PC-3 (cell line): Measurements from ENCODE around the gene NLRP10. TPM values are rescaled to one million over a fixed set of nuclear protein-coding genes. Genes with fewer than 3 reads are reported as not detected.

ENCODE experiments used
- ATAC-seq: fragments of 200-7000 bp; cut with Tn5 transposase; 2 replicates; pipeline ENCODE4 v1.9.1; 2020; ENCODE audit warnings: mild to moderate bottlenecking, moderate library complexity
- BruUV-seq: library from RNA; stranded (reverse); fragments of 400-500 nt; replicated peaks from 2 replicates; lab custom pipeline; 2021; lab: Mats Ljungman, UMichigan
- CTCF ChIA-PET: fragments of 300-600 bp; sonication (Branson Sonifier 250); formaldehyde crosslinking; loops from one replicate; lab custom pipeline; 2022; ENCODE audit warnings: antibody characterized with exemption; lab: Charles Lee
- POLR2A ChIA-PET: fragments of 300-600 bp; sonication (Branson Sonifier 250); formaldehyde crosslinking; loops from one replicate; lab custom pipeline; 2022; ENCODE audit warnings: antibody characterized with exemption; ENCODE audit not compliant: unreplicated experiment; lab: Charles Lee
- DNase-seq: peaks from one replicate; pipeline ENCODE4 v3.0.0-alpha.2; 2015
- H2AFZ ChIP-seq: fragments of 300-600 bp; sonication (generic); 2 replicates; pipeline ENCODE4 v1.6.0; 2016; ENCODE audit warnings: antibody characterized with exemption, low read length
- H3F3A ChIP-seq: fragments of 300-600 bp; sonication (generic); one replicate; pipeline ENCODE4 v1.6.0; 2017; ENCODE audit warnings: antibody characterized with exemption, low read length, control low read depth, mild to moderate bottlenecking; ENCODE audit not compliant: unreplicated experiment
- H3K27ac ChIP-seq: fragments of 300-600 bp; sonication (generic); 2 replicates; pipeline ENCODE4 v1.5.1; 2016; ENCODE audit warnings: mild to moderate bottlenecking, low read length
- H3K27me3 ChIP-seq: fragments of 300-600 bp; sonication (generic); 2 replicates; pipeline ENCODE4 v1.6.1; 2016; ENCODE audit warnings: low read length, mixed read lengths
- H3K36me3 ChIP-seq: fragments of 300-600 bp; sonication (generic); 2 replicates; pipeline ENCODE4 v1.6.1; 2016; ENCODE audit warnings: low read depth, mixed run types, low read length, mixed read lengths
- H3K4me1 ChIP-seq: fragments of 300-600 bp; sonication (generic); 2 replicates; pipeline ENCODE4 v1.5.1; 2016; ENCODE audit warnings: low read length; ENCODE audit not compliant: insufficient read depth
- H3K4me2 ChIP-seq: fragments of 300-600 bp; sonication (generic); 2 replicates; pipeline ENCODE4 v1.6.0; 2016; ENCODE audit warnings: low read length
- H3K4me3 ChIP-seq: fragments of 300-600 bp; sonication (generic); 2 replicates; pipeline ENCODE4 v1.5.1; 2016; ENCODE audit warnings: mild to moderate bottlenecking, low read length, mixed read lengths
- H3K79me2 ChIP-seq: fragments of 300-600 bp; sonication (generic); 2 replicates; pipeline ENCODE4 v1.6.1; 2017; ENCODE audit warnings: low read length, mixed read lengths
- H3K9ac ChIP-seq: fragments of 300-600 bp; sonication (generic); 2 replicates; pipeline ENCODE4 v1.6.0; 2016; ENCODE audit warnings: mild to moderate bottlenecking, low read length
- H3K9me2 ChIP-seq: fragments of 300-600 bp; sonication (generic); replicated peaks from 2 replicates; pipeline ENCODE4 v1.6.1; 2016; ENCODE audit warnings: mixed run types, low read length, mixed read lengths
- H3K9me3 ChIP-seq: fragments of 300-600 bp; sonication (generic); 2 replicates; pipeline ENCODE4 v1.6.1; 2016; ENCODE audit warnings: low read length, mixed read lengths
- H4K20me1 ChIP-seq: fragments of 300-600 bp; sonication (generic); 2 replicates; pipeline ENCODE4 v1.6.1; 2016; ENCODE audit warnings: low read length, mixed read lengths
- CTCF ChIP-seq: fragments of 300-600 bp; sonication (generic); conservative IDR thresholded peaks from 2 replicates; pipeline ENCODE4 v1.5.1; 2017; ENCODE audit warnings: antibody characterized with exemption, low read depth, mild to moderate bottlenecking, low read length
- EZH2 ChIP-seq: fragments of 300-600 bp; sonication (generic); IDR thresholded peaks from one replicate; pipeline ENCODE4 v1.6.1; 2017; ENCODE audit warnings: antibody characterized with exemption, mild to moderate bottlenecking, low read length; ENCODE audit not compliant: unreplicated experiment
- EZH2phosphoT487 ChIP-seq: fragments of 300-600 bp; sonication (generic); IDR thresholded peaks from 2 replicates; pipeline ENCODE4 v1.6.1; 2018; ENCODE audit warnings: mild to moderate bottlenecking, antibody characterized with exemption, low read length, borderline replicate concordance
- intact Hi-C: fragments of 100-400 bp; cut with micrococcal nuclease; formaldehyde crosslinking; loops from 2 replicates; pipeline ENCODE4 v1.9.0; 2023
- total RNA-seq: library from RNA; depleted of rRNA; stranded (reverse); fragments of >200 nt; gene quantifications from 2 replicates; pipeline ENCODE4 v1.2.3, GENCODE V29; 2014

Gene NLRP10
- total RNA-seq, 1 experiment from 2014 or later = 1.9 TPM

DNA sequence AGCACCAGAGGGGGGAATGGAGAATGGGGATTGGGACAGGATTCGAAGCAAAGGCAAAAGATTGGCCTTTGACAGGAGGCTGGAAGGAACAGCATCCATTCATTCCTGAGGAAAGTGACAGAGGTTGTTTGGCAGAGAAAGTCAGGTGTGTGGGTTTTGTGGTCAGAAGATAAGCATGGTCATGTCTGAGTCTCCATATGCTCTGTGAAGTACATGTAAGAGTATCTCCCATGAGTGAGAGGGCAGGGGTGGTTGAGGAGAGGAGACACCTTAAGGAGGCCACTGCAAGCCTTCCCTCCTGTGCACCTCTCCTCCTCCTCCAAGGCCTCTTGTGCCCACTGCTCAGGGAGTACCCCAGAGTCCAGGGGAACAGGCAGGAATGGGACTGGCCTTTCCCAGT, 1.9 kb upstream of the NLRP10 start:
- H3K36me3 ChIP-seq = no peaks in the 10 kb centered on the region
- POLR2A ChIA-PET = no interaction called here
- DNase-seq (peak; percentile 63), ATAC-seq (no peak)
- no peaks in the 10 kb centered on the region for H3K27me3 ChIP-seq
- CTCF ChIA-PET = no interaction called here
- BruUV-seq = no TSS peak
- H3K4me2 ChIP-seq = no peak overlapping the region
- H3K9ac ChIP-seq = no peak overlapping the region
- H2AFZ ChIP-seq = no peak overlapping the region
- H3K4me3 ChIP-seq = no peak overlapping the region
- H3K4me1 ChIP-seq = peaks cover 39% of the 10 kb centered on the region
- intact Hi-C loops = no loop called here
- no peaks in the 10 kb centered on the region for H3K9me2 ChIP-seq
- no peaks in the 10 kb centered on the region for H3K79me2 ChIP-seq
- 0 out of 2 replicates have a peak, but pooled peaks cover 3% of the 10 kb centered on the region for H3K9me3 ChIP-seq
- no peak for TF ChIP-seq EZH2
- TF ChIP-seq CTCF = no peak
- no peak for TF ChIP-seq EZH2phosphoT487
- no peaks in the 10 kb centered on the region for H4K20me1 ChIP-seq
- H3K27ac ChIP-seq = 0 out of 2 replicates have a peak overlapping the region, but pooled peaks have one; percentile 8
- peaks cover 5% of the 10 kb centered on the region for H3F3A ChIP-seq

DNA sequence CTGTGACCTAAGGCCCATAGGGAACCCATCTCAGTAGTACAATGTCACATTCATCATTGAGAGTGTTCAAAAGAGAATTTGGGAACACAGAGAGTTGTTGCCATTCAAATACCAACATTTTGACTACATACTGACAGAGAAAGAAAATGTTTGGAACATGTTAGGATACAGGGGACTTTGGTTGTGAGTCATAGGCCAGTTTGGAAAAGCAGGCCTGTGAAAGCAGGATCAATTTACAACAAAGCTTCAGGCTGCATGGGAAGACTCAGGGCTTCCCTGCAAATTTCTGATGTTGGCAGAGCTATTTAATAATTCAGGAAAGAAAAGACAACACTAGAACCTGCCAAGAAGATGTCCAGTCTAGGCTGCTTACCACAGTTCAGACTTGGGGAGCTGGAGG, 374 bp downstream of the NLRP10 start:
- Histone ChIP-seq H3K9me2 (no peaks in the 10 kb centered on the region), H3K4me2 (peak overlapping the region; percentile 68), H3K27ac (peak overlapping the region; percentile 88), H3K27me3 (no peaks in the 10 kb centered on the region), H2AFZ (0 out of 2 replicates have a peak overlapping the region, but pooled peaks have one; percentile 11), H3F3A (peaks cover 5% of the 10 kb centered on the region), H3K4me1 (peaks cover 38% of the 10 kb centered on the region), H3K9me3 (no peaks in the 10 kb centered on the region), H4K20me1 (no peaks in the 10 kb centered on the region), H3K36me3 (no peaks in the 10 kb centered on the region), H3K79me2 (no peaks in the 10 kb centered on the region), H3K9ac (peak overlapping the region; percentile 54), H3K4me3 (no peak overlapping the region)
- intact Hi-C loops = no loop called here
- BruUV-seq = TSS peak; percentile 86
- TF ChIP-seq EZH2phosphoT487 (no peak), EZH2 (no peak), CTCF (no peak)
- CTCF ChIA-PET = interaction anchor here (0.8 to 1.0 kb wide), 2 partner anchors 22 to 60 kb away, joined by 3 to 5 read pairs; partner anchors contain the start of gene EIF3F
- DNase-seq (peak; percentile 70), ATAC-seq (peak; percentile 67)
- POLR2A ChIA-PET = no interaction called here

GRCh38 chr11:7964261-7964660, 986 bp downstream of the NLRP10 start:
- peak overlapping the region; percentile 68; the same call in 1 of the 2 replicates for H3K4me2 ChIP-seq
- TF ChIP-seq CTCF (no peak), EZH2 (no peak), EZH2phosphoT487 (no peak)
- no TSS peak for BruUV-seq
- H3K9me3 ChIP-seq = no peaks in the 10 kb centered on the region
- DNase-seq (no peak), ATAC-seq (no peak)
- intact Hi-C loops = no loop called here
- no peaks in the 10 kb centered on the region for H4K20me1 ChIP-seq
- no peak overlapping the region for H3K9ac ChIP-seq
- no peaks in the 10 kb centered on the region for H3K36me3 ChIP-seq
- CTCF ChIA-PET = interaction anchor here (0.8 to 1.0 kb wide), 2 partner anchors 23 to 59 kb away, joined by 3 to 5 read pairs; partner anchors contain the start of gene EIF3F
- H3K9me2 ChIP-seq = no peaks in the 10 kb centered on the region
- peak overlapping the region; percentile 88 for H3K27ac ChIP-seq
- peaks cover 38% of the 10 kb centered on the region for H3K4me1 ChIP-seq
- H3F3A ChIP-seq = peaks cover 5% of the 10 kb centered on the region
- no peaks in the 10 kb centered on the region for H3K27me3 ChIP-seq
- POLR2A ChIA-PET = no interaction called here
- H2AFZ ChIP-seq = 0 out of 2 replicates have a peak overlapping the region, but pooled peaks have one; percentile 11
- no peaks in the 10 kb centered on the region for H3K79me2 ChIP-seq
- H3K4me3 ChIP-seq = no peak overlapping the region
